Osteocyte (in vitro differentiated cells): Measurements from ENCODE around the gene PFKM. TPM values are rescaled to one million over a fixed set of nuclear protein-coding genes. Genes with fewer than 3 reads are reported as not detected.

ENCODE experiments used
- DNase-seq: peaks from one replicate; pipeline ENCODE4 v3.0.0; 2021; ENCODE audit warnings: mixed read lengths; ENCODE audit not compliant: unreplicated experiment; ENCODE audit errors: extremely low spot score
- H3K27ac Mint-ChIP-seq: one replicate; pipeline ENCODE4 v1.8.0; 2021; ENCODE audit warnings: mild to moderate bottlenecking, mixed read lengths; ENCODE audit not compliant: unreplicated experiment
- H3K27me3 Mint-ChIP-seq: one replicate; pipeline ENCODE4 v1.8.0; 2021; ENCODE audit warnings: mixed read lengths; ENCODE audit not compliant: unreplicated experiment
- H3K36me3 Mint-ChIP-seq: one replicate; pipeline ENCODE4 v1.8.0; 2021; ENCODE audit warnings: mixed read lengths; ENCODE audit not compliant: unreplicated experiment
- H3K4me1 Mint-ChIP-seq: one replicate; pipeline ENCODE4 v1.8.0; 2021; ENCODE audit warnings: mixed read lengths; ENCODE audit not compliant: unreplicated experiment
- H3K4me3 Mint-ChIP-seq: one replicate; pipeline ENCODE4 v1.8.0; 2021; ENCODE audit warnings: mild to moderate bottlenecking, moderate library complexity, mixed read lengths; ENCODE audit not compliant: unreplicated experiment
- H3K9me3 Mint-ChIP-seq: one replicate; pipeline ENCODE4 v1.8.0; 2021; ENCODE audit warnings: mixed read lengths; ENCODE audit not compliant: unreplicated experiment
- total RNA-seq: library from RNA; stranded (reverse); gene quantifications from 2 replicates; pipeline ENCODE4 v1.2.1, GENCODE V29; 2021
- TF ChIP-seq, protein P1 (sequence below): fragments of 200-600 bp; sonication (generic); IDR thresholded peaks from 2 replicates; pipeline ENCODE4 v1.5.0; 2021; ENCODE audit warnings: antibody characterized with exemption, mild to moderate bottlenecking, moderate library complexity

The PFKM gene
- total RNA-seq, 1 donor from 2014 or later, result 78.0 TPM

GRCh38 chr12:48074266-48074665, 44.9 kb upstream of the PFKM start:
- Mint-ChIP-seq H3K27me3 (no peaks in the 10 kb centered on the region), H3K27ac (no peak overlapping the region), H3K9me3 (peaks cover 4% of the 10 kb centered on the region), H3K4me3 (no peak overlapping the region), H3K36me3 (peaks cover 39% of the 10 kb centered on the region), H3K4me1 (no peaks in the 10 kb centered on the region)
- TF ChIP-seq, protein P1, sequence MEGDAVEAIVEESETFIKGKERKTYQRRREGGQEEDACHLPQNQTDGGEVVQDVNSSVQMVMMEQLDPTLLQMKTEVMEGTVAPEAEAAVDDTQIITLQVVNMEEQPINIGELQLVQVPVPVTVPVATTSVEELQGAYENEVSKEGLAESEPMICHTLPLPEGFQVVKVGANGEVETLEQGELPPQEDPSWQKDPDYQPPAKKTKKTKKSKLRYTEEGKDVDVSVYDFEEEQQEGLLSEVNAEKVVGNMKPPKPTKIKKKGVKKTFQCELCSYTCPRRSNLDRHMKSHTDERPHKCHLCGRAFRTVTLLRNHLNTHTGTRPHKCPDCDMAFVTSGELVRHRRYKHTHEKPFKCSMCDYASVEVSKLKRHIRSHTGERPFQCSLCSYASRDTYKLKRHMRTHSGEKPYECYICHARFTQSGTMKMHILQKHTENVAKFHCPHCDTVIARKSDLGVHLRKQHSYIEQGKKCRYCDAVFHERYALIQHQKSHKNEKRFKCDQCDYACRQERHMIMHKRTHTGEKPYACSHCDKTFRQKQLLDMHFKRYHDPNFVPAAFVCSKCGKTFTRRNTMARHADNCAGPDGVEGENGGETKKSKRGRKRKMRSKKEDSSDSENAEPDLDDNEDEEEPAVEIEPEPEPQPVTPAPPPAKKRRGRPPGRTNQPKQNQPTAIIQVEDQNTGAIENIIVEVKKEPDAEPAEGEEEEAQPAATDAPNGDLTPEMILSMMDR, result no peak
- no peak for DNase-seq

GRCh38 chr12:48075832-48076231, 43.3 kb upstream of the PFKM start:
- Mint-ChIP-seq H3K4me3 (no peak overlapping the region), H3K9me3 (peaks cover 4% of the 10 kb centered on the region), H3K27me3 (no peaks in the 10 kb centered on the region), H3K4me1 (no peaks in the 10 kb centered on the region), H3K36me3 (peaks cover 30% of the 10 kb centered on the region), H3K27ac (no peak overlapping the region)
- TF ChIP-seq, protein P1, result no peak
- DNase-seq, result no peak

DNA sequence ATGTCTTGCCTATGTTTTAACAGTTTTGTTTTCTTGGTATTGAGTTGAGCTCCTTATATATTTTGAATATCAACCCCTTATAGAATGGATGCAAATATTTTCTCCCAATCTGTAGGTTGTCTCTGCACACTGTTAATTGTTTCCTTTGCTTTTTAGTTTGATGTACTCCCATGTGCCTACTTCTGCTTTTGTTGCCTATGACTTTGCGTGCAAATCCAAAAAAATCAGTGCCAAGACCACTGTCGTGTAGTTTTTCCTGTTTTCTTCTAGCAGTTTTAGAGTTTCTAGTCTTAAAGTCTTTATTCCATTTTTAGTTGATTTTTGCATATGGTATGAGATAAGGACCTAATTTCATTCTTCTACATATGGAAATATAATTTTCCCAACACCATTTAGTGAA, 42.1 kb upstream of the PFKM start:
- Mint-ChIP-seq H3K4me1 (no peaks in the 10 kb centered on the region), H3K4me3 (no peak overlapping the region), H3K27ac (no peak overlapping the region), H3K9me3 (peaks cover 4% of the 10 kb centered on the region), H3K27me3 (no peaks in the 10 kb centered on the region), H3K36me3 (peaks cover 29% of the 10 kb centered on the region)
- TF ChIP-seq, protein P1, result no peak
- DNase-seq, result no peak

DNA sequence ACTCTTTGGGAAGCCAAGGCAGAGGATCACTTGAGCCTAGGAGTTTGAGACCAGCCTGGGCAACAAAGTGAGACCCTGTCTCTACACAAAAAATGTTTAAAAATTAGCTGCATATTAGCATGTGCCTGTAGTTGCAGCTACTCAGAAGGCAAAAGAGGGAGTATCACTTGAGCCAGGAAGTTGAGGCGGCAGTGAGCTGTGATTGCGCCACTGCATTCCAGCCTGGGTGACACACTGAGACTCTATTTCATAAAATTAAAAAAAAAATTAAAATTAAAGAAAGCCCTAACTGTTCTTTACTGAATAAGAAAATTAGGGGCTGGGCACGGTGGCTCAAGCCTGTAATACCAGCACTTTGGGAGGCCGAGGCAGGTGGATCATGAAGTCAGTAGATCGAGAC, 40.3 kb upstream of the PFKM start:
- no peaks in the 10 kb centered on the region for H3K27me3 Mint-ChIP-seq
- DNase-seq, result no peak
- H3K27ac Mint-ChIP-seq, result no peak overlapping the region
- no peaks in the 10 kb centered on the region for H3K4me1 Mint-ChIP-seq
- TF ChIP-seq, protein P1, result no peak
- no peak overlapping the region for H3K4me3 Mint-ChIP-seq
- H3K9me3 Mint-ChIP-seq, result peaks cover 4% of the 10 kb centered on the region
- peaks cover 29% of the 10 kb centered on the region for H3K36me3 Mint-ChIP-seq

- Mint-ChIP-seq H3K4me3 (no peak overlapping the region), H3K27ac (no peak overlapping the region), H3K27me3 (no peaks in the 10 kb centered on the region), H3K9me3 (peaks cover 4% of the 10 kb centered on the region), H3K4me1 (no peaks in the 10 kb centered on the region), H3K36me3 (peaks cover 25% of the 10 kb centered on the region)
- no peak for DNase-seq
- TF ChIP-seq, protein P1, result no peak
These were observed 38.9 kb upstream of the PFKM start for GRCh38 chr12:48080285-48080684.
